PC-3 (cell line): ENCODE measurements around the gene FLNB. TPM values are rescaled to one million over a fixed set of nuclear protein-coding genes. Genes with fewer than 3 reads are reported as not detected.

Experiments
- ATAC-seq: fragments of 200-7000 bp; cut with Tn5 transposase; 2 replicates; pipeline ENCODE4 v1.9.1; 2020; ENCODE audit warnings: mild to moderate bottlenecking, moderate library complexity
- BruUV-seq: library from RNA; stranded (reverse); fragments of 400-500 nt; replicated peaks from 2 replicates; lab custom pipeline; 2021; lab: Mats Ljungman, UMichigan
- CTCF ChIA-PET: fragments of 300-600 bp; sonication (Branson Sonifier 250); formaldehyde crosslinking; loops from one replicate; lab custom pipeline; 2022; ENCODE audit warnings: antibody characterized with exemption; lab: Charles Lee
- POLR2A ChIA-PET: fragments of 300-600 bp; sonication (Branson Sonifier 250); formaldehyde crosslinking; loops from one replicate; lab custom pipeline; 2022; ENCODE audit warnings: antibody characterized with exemption; ENCODE audit not compliant: unreplicated experiment; lab: Charles Lee
- DNase-seq: peaks from one replicate; pipeline ENCODE4 v3.0.0-alpha.2; 2015
- H2AFZ ChIP-seq: fragments of 300-600 bp; sonication (generic); 2 replicates; pipeline ENCODE4 v1.6.0; 2016; ENCODE audit warnings: antibody characterized with exemption, low read length
- H3F3A ChIP-seq: fragments of 300-600 bp; sonication (generic); one replicate; pipeline ENCODE4 v1.6.0; 2017; ENCODE audit warnings: antibody characterized with exemption, low read length, control low read depth, mild to moderate bottlenecking; ENCODE audit not compliant: unreplicated experiment
- H3K27ac ChIP-seq: fragments of 300-600 bp; sonication (generic); 2 replicates; pipeline ENCODE4 v1.5.1; 2016; ENCODE audit warnings: mild to moderate bottlenecking, low read length
- H3K27me3 ChIP-seq: fragments of 300-600 bp; sonication (generic); 2 replicates; pipeline ENCODE4 v1.6.1; 2016; ENCODE audit warnings: low read length, mixed read lengths
- H3K36me3 ChIP-seq: fragments of 300-600 bp; sonication (generic); 2 replicates; pipeline ENCODE4 v1.6.1; 2016; ENCODE audit warnings: low read depth, mixed run types, low read length, mixed read lengths
- H3K4me1 ChIP-seq: fragments of 300-600 bp; sonication (generic); 2 replicates; pipeline ENCODE4 v1.5.1; 2016; ENCODE audit warnings: low read length; ENCODE audit not compliant: insufficient read depth
- H3K4me2 ChIP-seq: fragments of 300-600 bp; sonication (generic); 2 replicates; pipeline ENCODE4 v1.6.0; 2016; ENCODE audit warnings: low read length
- H3K4me3 ChIP-seq: fragments of 300-600 bp; sonication (generic); 2 replicates; pipeline ENCODE4 v1.5.1; 2016; ENCODE audit warnings: mild to moderate bottlenecking, low read length, mixed read lengths
- H3K79me2 ChIP-seq: fragments of 300-600 bp; sonication (generic); 2 replicates; pipeline ENCODE4 v1.6.1; 2017; ENCODE audit warnings: low read length, mixed read lengths
- H3K9ac ChIP-seq: fragments of 300-600 bp; sonication (generic); 2 replicates; pipeline ENCODE4 v1.6.0; 2016; ENCODE audit warnings: mild to moderate bottlenecking, low read length
- H3K9me2 ChIP-seq: fragments of 300-600 bp; sonication (generic); replicated peaks from 2 replicates; pipeline ENCODE4 v1.6.1; 2016; ENCODE audit warnings: mixed run types, low read length, mixed read lengths
- H3K9me3 ChIP-seq: fragments of 300-600 bp; sonication (generic); 2 replicates; pipeline ENCODE4 v1.6.1; 2016; ENCODE audit warnings: low read length, mixed read lengths
- H4K20me1 ChIP-seq: fragments of 300-600 bp; sonication (generic); 2 replicates; pipeline ENCODE4 v1.6.1; 2016; ENCODE audit warnings: low read length, mixed read lengths
- CTCF ChIP-seq: fragments of 300-600 bp; sonication (generic); conservative IDR thresholded peaks from 2 replicates; pipeline ENCODE4 v1.5.1; 2017; ENCODE audit warnings: antibody characterized with exemption, low read depth, mild to moderate bottlenecking, low read length
- EZH2 ChIP-seq: fragments of 300-600 bp; sonication (generic); IDR thresholded peaks from one replicate; pipeline ENCODE4 v1.6.1; 2017; ENCODE audit warnings: antibody characterized with exemption, mild to moderate bottlenecking, low read length; ENCODE audit not compliant: unreplicated experiment
- EZH2phosphoT487 ChIP-seq: fragments of 300-600 bp; sonication (generic); IDR thresholded peaks from 2 replicates; pipeline ENCODE4 v1.6.1; 2018; ENCODE audit warnings: mild to moderate bottlenecking, antibody characterized with exemption, low read length, borderline replicate concordance
- intact Hi-C: fragments of 100-400 bp; cut with micrococcal nuclease; formaldehyde crosslinking; loops from 2 replicates; pipeline ENCODE4 v1.9.0; 2023
- total RNA-seq: library from RNA; depleted of rRNA; stranded (reverse); fragments of >200 nt; gene quantifications from 2 replicates; pipeline ENCODE4 v1.2.3, GENCODE V29; 2014

Gene FLNB
- total RNA-seq, 1 experiment from 2014 or later, result 505 TPM

DNA sequence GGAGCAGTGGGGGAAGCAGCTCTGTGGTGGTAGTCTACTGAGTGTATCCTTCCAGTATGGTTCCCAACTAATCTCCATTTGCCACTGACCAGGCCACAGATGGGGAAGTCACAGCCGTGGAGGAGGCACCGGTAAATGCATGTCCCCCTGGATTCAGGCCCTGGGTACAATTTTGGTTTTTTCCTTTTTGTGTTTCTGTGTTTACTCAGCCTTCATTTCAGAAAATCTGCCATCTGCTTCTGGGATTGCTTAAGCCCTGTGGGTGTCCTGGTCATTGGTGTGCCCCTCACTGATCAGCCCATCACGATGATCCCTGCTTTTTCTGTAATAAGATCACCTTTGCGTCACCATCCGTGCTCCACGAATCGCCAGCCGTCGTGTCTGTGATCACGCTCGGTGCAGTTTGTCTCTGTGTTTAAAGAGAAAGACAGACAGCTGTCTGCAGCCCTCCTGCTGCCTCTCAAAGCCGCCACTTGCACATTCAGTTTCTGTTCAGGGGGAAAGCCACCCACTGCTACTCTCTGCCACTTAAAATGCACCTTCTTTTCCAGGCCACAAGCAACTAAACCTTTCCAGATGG lies 133.6 kb downstream of the FLNB start:
- DNase-seq, result no peak
- Histone ChIP-seq H3K9me3 (no peaks in the 10 kb centered on the region), H2AFZ (no peak overlapping the region), H4K20me1 (no peaks in the 10 kb centered on the region), H3K79me2 (no peaks in the 10 kb centered on the region), H3K36me3 (peaks cover 96% of the 10 kb centered on the region), H3K9ac (no peak overlapping the region), H3K4me3 (no peak overlapping the region), H3K9me2 (no peaks in the 10 kb centered on the region), H3F3A (no peaks in the 10 kb centered on the region), H3K27me3 (no peaks in the 10 kb centered on the region), H3K4me1 (no peaks in the 10 kb centered on the region), H3K27ac (no peak overlapping the region), H3K4me2 (no peak overlapping the region)
- intact Hi-C loops, result no loop called here
- ChIA-PET CTCF (no interaction called here), POLR2A (no interaction called here)
- TF ChIP-seq EZH2 (no peak), CTCF (no peak), EZH2phosphoT487 (no peak)
- BruUV-seq, result no TSS peak
- no peak for ATAC-seq

DNA sequence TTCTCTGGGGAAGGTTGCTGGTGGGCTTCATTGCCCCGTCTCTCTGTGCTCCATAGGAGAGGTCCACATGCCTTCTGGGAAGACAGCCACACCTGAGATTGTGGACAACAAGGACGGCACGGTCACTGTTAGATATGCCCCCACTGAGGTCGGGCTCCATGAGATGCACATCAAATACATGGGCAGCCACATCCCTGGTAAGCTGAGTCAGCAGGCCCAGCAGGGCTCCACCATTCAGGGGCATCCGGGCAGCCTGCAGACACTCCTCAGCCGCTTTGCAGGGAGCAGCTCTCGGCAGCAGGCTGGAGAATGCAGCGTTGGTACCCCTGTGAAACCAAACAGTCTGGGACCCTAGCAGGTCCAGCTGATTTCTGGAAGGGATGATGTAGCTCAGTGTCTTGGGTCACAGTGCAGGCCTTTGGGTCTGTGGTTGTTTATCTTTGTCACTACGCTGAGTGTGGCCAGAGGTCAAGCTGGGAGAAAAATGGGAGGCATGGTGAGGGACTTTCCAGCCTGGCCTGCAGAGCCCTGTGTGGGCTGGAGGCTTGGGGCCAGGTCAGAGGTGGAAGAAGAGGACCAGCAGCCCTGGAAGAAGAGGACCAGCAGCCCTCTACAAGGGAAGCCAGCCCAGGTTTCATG lies 135.3 kb downstream of the FLNB start:
- Histone ChIP-seq H3K4me3 (no peak overlapping the region), H3K27me3 (no peaks in the 10 kb centered on the region), H2AFZ (no peak overlapping the region), H4K20me1 (no peaks in the 10 kb centered on the region), H3K4me2 (no peak overlapping the region), H3K9me2 (no peaks in the 10 kb centered on the region), H3F3A (no peaks in the 10 kb centered on the region), H3K36me3 (peaks cover 96% of the 10 kb centered on the region), H3K27ac (no peak overlapping the region), H3K9ac (no peak overlapping the region), H3K9me3 (no peaks in the 10 kb centered on the region), H3K4me1 (no peaks in the 10 kb centered on the region), H3K79me2 (no peaks in the 10 kb centered on the region)
- CTCF ChIA-PET, result no interaction called here
- POLR2A ChIA-PET, result no interaction called here
- DNase-seq (no peak), ATAC-seq (no peak)
- intact Hi-C loops, result no loop called here
- TF ChIP-seq EZH2phosphoT487 (no peak), EZH2 (no peak), CTCF (no peak)
- BruUV-seq, result no TSS peak
